DOHH2 (cell line): Measurements from ENCODE around the gene AP3B1.

Experiments
- EZH2phosphoT487 ChIP-seq: fragments of 200-600 bp; sonication (generic); IDR thresholded peaks from 2 replicates; pipeline ENCODE4 v1.6.1; 2017; ENCODE audit warnings: borderline replicate concordance, mild to moderate bottlenecking, antibody characterized with exemption, low read length, moderate library complexity, mixed read lengths
- TF ChIP-seq, protein P1 (sequence below): fragments of 200-600 bp; sonication (generic); IDR thresholded peaks from one replicate; pipeline ENCODE4 v1.5.1; 2014; ENCODE audit warnings: antibody characterized with exemption, mild to moderate bottlenecking, low read depth, low read length; ENCODE audit not compliant: poor library complexity, severe bottlenecking

DNA sequence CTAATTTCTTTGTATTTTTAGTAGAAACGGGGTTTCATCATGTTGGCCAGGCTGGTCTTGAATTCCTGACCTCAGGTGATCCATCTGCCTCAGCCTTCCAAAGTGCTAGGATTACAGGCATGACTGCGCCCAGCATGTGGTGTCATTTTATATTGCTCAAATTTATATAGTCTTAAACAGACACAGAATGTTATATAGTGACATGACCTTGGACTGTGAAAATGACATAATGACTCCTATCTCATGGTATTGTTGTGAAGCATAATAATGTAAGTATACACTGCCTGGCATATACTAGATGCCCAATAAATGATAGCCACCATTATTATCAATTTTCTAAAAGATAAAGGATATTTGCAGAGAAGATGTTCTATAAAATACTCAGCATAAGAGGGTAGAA lies 341.1 kb downstream of the AP3B1 start:
- TF ChIP-seq, protein P1, sequence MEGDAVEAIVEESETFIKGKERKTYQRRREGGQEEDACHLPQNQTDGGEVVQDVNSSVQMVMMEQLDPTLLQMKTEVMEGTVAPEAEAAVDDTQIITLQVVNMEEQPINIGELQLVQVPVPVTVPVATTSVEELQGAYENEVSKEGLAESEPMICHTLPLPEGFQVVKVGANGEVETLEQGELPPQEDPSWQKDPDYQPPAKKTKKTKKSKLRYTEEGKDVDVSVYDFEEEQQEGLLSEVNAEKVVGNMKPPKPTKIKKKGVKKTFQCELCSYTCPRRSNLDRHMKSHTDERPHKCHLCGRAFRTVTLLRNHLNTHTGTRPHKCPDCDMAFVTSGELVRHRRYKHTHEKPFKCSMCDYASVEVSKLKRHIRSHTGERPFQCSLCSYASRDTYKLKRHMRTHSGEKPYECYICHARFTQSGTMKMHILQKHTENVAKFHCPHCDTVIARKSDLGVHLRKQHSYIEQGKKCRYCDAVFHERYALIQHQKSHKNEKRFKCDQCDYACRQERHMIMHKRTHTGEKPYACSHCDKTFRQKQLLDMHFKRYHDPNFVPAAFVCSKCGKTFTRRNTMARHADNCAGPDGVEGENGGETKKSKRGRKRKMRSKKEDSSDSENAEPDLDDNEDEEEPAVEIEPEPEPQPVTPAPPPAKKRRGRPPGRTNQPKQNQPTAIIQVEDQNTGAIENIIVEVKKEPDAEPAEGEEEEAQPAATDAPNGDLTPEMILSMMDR, result no peak
- TF ChIP-seq EZH2phosphoT487, result no peak
